ENCODE data around the gene STRA6.

DNA sequence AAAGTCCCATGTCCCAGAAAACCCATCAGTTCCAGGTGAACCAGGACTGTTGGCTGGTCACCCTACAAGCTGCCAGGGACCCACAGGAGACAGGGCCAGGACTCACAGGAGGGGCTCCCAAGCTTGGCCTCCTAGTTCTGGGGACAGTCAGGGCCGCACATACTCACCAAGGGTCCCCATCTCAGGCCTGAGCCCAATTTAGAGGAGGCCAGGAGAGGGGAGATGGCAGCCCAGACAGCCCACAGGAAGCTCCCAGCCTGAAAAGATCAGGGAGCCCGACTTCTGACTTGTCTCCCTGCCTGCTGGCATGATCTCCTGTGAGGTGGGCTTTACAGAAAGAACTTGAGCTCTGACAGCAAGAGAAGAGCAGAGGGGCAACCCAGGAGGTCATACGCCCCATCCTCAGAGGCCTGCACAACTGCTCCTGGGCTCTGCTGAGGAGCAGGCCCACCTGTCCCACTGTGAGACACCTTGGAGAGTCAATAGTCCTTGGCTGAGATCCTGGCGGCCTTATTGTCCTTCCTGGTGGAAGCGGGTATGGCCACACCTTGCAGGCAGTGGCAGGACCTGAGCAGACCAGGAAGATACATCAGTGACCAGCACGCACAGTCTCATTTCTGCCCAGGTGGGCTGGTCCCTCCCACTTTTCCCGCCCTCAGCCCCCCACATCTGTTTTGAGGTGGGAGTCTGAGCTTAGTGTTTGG lies 31.6 kb downstream of the STRA6 start:
- TF ChIP-seq, protein P1, sequence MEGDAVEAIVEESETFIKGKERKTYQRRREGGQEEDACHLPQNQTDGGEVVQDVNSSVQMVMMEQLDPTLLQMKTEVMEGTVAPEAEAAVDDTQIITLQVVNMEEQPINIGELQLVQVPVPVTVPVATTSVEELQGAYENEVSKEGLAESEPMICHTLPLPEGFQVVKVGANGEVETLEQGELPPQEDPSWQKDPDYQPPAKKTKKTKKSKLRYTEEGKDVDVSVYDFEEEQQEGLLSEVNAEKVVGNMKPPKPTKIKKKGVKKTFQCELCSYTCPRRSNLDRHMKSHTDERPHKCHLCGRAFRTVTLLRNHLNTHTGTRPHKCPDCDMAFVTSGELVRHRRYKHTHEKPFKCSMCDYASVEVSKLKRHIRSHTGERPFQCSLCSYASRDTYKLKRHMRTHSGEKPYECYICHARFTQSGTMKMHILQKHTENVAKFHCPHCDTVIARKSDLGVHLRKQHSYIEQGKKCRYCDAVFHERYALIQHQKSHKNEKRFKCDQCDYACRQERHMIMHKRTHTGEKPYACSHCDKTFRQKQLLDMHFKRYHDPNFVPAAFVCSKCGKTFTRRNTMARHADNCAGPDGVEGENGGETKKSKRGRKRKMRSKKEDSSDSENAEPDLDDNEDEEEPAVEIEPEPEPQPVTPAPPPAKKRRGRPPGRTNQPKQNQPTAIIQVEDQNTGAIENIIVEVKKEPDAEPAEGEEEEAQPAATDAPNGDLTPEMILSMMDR (conservative IDR thresholded peaks at IDR 0.05 in 1 of 2, IDR thresholded peaks at IDR 0.05 in 1 of 2; ENCODE audit: extremely low read depth in 1 of 2, insufficient read depth in 1 of 2, low read depth in 1 of 2, low read length in 2 of 2): no peak
- no peak for TF ChIP-seq EZH2 (IDR thresholded peaks at IDR 0.05; ENCODE audit: borderline replicate concordance, low read length)
